GM19035 (cell line): ENCODE data around the gene NPSR1.
"Not testable (repeated sequence)": the region's sequence is repeated elsewhere in the genome, so short reads cannot be mapped to it uniquely, and the experiment has no call there.

Experiments
- ATAC-seq: cut with Tn5 transposase; IDR thresholded peaks from one replicate; pipeline ENCODE4 v1.9.1; 2021; ENCODE audit not compliant: unreplicated experiment

The NPSR1 gene

GRCh38 chr7:34868602-34869001 is 210.6 kb downstream of the NPSR1 start:
- ATAC-seq = not testable (repeated sequence)

- ATAC-seq = no peak
Measured at GRCh38 chr7:34869057-34869456, 211.0 kb downstream of the NPSR1 start.

- not testable (repeated sequence) for ATAC-seq
Measured at GRCh38 chr7:34870041-34870440, 212.0 kb downstream of the NPSR1 start.

- ATAC-seq = not testable (repeated sequence)
Measured at GRCh38 chr7:34874329-34874728, 216.3 kb downstream of the NPSR1 start.

GRCh38 chr7:34875481-34875880 is 217.5 kb downstream of the NPSR1 start:
- no peak for ATAC-seq

- not testable (repeated sequence) for ATAC-seq
Measured at GRCh38 chr7:34878944-34879735, 221.1 kb downstream of the NPSR1 start.

GRCh38 chr7:34879871-34880270 is 221.9 kb downstream of the NPSR1 start:
- ATAC-seq = no peak

- not testable (repeated sequence) for ATAC-seq
Measured at GRCh38 chr7:34883855-34884254, 225.8 kb downstream of the NPSR1 start.

- ATAC-seq = no peak
Measured at GRCh38 chr7:34886856-34887255, 228.8 kb downstream of the NPSR1 start.

- ATAC-seq = no peak
Measured at GRCh38 chr7:34889951-34890350, 231.9 kb downstream of the NPSR1 start.

GRCh38 chr7:34895202-34895601 is 237.2 kb downstream of the NPSR1 start:
- ATAC-seq = no peak
